ENCODE data around the gene CEBPB.

Gene CEBPB

DNA sequence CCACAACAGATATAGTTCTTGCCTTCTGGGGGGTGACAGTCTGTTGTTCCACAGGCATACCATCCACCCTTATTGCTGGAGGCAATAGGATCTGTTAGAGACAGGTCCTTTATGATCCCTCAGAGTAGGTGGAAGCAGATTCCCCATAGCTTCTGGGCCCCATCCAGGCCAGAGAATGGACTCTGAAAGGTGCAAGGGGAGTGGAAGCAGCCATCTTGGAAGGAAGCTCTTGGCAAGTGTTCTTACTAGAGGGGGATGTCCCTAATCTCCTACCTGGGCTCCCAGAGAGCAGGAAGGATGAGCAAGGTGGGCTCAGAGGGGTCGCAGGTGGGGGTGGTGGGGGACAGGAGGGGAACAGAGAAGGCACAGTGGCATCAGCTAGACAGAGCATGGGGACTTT, 33.4 kb downstream of the CEBPB start:
- Histone ChIP-seq H2AFZ (no peak overlapping the region), H3K9ac (no peak overlapping the region), H3K27ac (no peak overlapping the region), H3K36me3 (ENCODE audit: control insufficient read depth, insufficient read depth, low read length) (no peaks in the 10 kb centered on the region), H3K79me2 (no peaks in the 10 kb centered on the region), H3K27me3 (ENCODE audit: control insufficient read depth, insufficient read depth, low read length) (no peaks in the 10 kb centered on the region), H3K4me3 (ENCODE audit: low read depth, low read length) (no peak overlapping the region), H3K9me3 (ENCODE audit: control insufficient read depth, low read length) (no peaks in the 10 kb centered on the region), H3K4me2 (ENCODE audit: low read length) (no peak overlapping the region), H3K4me1 (no peaks in the 10 kb centered on the region)
- TF ChIP-seq, protein P1, sequence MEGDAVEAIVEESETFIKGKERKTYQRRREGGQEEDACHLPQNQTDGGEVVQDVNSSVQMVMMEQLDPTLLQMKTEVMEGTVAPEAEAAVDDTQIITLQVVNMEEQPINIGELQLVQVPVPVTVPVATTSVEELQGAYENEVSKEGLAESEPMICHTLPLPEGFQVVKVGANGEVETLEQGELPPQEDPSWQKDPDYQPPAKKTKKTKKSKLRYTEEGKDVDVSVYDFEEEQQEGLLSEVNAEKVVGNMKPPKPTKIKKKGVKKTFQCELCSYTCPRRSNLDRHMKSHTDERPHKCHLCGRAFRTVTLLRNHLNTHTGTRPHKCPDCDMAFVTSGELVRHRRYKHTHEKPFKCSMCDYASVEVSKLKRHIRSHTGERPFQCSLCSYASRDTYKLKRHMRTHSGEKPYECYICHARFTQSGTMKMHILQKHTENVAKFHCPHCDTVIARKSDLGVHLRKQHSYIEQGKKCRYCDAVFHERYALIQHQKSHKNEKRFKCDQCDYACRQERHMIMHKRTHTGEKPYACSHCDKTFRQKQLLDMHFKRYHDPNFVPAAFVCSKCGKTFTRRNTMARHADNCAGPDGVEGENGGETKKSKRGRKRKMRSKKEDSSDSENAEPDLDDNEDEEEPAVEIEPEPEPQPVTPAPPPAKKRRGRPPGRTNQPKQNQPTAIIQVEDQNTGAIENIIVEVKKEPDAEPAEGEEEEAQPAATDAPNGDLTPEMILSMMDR (IDR thresholded peaks at IDR 0.05): no peak

DNA sequence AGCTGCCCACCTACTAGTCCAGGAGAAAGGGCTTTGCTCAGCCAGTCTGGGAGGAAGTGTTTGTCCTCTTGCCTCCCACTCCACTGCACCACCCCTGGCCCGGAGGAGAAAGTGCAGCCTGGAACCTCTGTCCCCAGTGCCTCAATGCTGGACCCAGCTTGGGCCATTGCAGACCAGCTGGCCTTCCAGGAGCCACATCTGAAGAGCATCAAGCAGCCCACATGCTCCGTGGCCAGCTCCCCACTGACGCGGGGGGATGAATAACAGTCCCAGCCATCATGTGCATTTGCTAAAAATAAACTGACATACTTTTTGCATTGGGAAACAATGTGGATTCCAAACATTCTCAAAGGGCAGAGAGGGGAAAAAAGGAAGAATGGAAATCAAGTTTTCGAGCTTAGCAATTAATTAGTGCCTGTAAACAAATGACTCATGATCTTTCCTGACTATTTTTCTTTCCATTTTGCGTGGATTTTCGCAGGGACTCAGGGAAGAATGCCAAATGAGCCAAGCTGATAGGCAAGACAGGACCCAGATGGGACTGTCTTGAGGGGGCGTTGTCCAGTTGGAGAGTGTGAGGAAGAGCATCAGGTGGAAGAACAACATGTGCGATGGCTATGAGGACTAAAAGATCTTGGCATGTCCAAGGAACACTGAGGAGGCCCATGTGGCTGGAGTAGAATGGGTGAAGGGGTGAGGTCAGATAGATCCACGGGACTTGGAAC, 34.1 kb downstream of the CEBPB start:
- Histone ChIP-seq H3K36me3 (ENCODE audit: control insufficient read depth, insufficient read depth, low read length) (no peaks in the 10 kb centered on the region), H3K4me1 (no peaks in the 10 kb centered on the region), H3K9me3 (ENCODE audit: control insufficient read depth, low read length) (no peaks in the 10 kb centered on the region), H3K27me3 (ENCODE audit: control insufficient read depth, insufficient read depth, low read length) (no peaks in the 10 kb centered on the region), H2AFZ (no peak overlapping the region), H3K79me2 (no peaks in the 10 kb centered on the region), H3K4me2 (ENCODE audit: low read length) (no peak overlapping the region), H3K4me3 (ENCODE audit: low read depth, low read length) (no peak overlapping the region), H3K27ac (no peak overlapping the region), H3K9ac (no peak overlapping the region)
- TF ChIP-seq, protein P1 (IDR thresholded peaks at IDR 0.05): no peak

GRCh38 chr20:50226093-50226974, 35.7 kb downstream of the CEBPB start:
- H3K9me3 ChIP-seq (ENCODE audit: control insufficient read depth, low read length): no peaks in the 10 kb centered on the region
- H3K9ac ChIP-seq: no peak overlapping the region
- H3K4me1 ChIP-seq: no peaks in the 10 kb centered on the region
- no peaks in the 10 kb centered on the region for H3K79me2 ChIP-seq
- no peaks in the 10 kb centered on the region for H3K27me3 ChIP-seq (ENCODE audit: control insufficient read depth, insufficient read depth, low read length)
- H3K4me2 ChIP-seq (ENCODE audit: low read length): no peak overlapping the region
- no peak overlapping the region for H3K27ac ChIP-seq
- no peaks in the 10 kb centered on the region for H3K36me3 ChIP-seq (ENCODE audit: control insufficient read depth, insufficient read depth, low read length)
- TF ChIP-seq, protein P1 (IDR thresholded peaks at IDR 0.05): no peak
- no peak overlapping the region for H3K4me3 ChIP-seq (ENCODE audit: low read depth, low read length)
- H2AFZ ChIP-seq: no peak overlapping the region

- no peaks in the 10 kb centered on the region for H3K27me3 ChIP-seq (ENCODE audit: control insufficient read depth, insufficient read depth, low read length)
- H2AFZ ChIP-seq: no peak overlapping the region
- TF ChIP-seq, protein P1 (IDR thresholded peaks at IDR 0.05): no peak
- no peak overlapping the region for H3K4me2 ChIP-seq (ENCODE audit: low read length)
- no peak overlapping the region for H3K9ac ChIP-seq
- H3K4me3 ChIP-seq (ENCODE audit: low read depth, low read length): no peak overlapping the region
- H3K9me3 ChIP-seq (ENCODE audit: control insufficient read depth, low read length): no peaks in the 10 kb centered on the region
- H3K79me2 ChIP-seq: no peaks in the 10 kb centered on the region
- H3K27ac ChIP-seq: no peak overlapping the region
- no peaks in the 10 kb centered on the region for H3K4me1 ChIP-seq
- no peaks in the 10 kb centered on the region for H3K36me3 ChIP-seq (ENCODE audit: control insufficient read depth, insufficient read depth, low read length)
These were observed 36.9 kb downstream of the CEBPB start for GRCh38 chr20:50227506-50227905.

Data from parathyroid adenoma (tissue), 2 donors.